ENCODE data around the gene PIK3C3.

DNA sequence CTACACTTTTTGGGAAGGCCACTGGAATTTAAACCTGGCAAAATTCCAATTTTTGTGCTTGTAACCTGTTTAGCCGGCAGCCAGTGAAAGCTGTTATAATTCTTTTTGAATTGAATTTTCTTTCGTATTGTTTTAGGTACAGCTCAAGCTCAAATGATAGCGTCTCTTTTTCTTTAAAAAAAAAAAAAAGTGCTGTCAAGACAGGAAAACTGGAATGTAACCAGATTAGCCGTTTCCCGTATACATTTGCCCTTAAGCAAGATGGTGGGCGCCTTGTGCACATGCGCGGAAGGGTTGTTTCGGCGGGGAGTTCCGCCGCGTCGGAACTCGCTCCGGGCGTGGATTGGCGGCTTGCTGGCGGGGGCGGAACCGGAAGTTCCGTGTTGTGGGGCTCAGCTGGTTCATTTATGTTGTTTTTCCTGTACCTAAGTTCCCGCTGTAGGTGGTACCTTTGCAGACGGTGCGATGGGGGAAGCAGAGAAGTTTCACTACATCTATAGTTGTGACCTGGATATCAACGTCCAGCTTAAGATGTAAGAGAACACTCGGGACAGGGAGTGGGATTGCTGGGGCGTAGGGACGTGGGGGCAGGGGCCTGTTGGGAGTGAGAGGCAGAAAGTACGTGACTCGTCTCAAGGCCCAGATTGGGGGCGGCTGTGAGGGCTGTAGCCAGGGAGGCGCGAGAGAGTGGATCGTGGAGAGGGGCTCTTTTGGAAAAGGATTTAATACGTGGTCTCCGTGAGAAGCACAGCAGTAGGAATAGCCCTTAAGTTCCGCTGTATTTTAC, at the start of gene PIK3C3:
- TF ChIP-seq, protein P1, sequence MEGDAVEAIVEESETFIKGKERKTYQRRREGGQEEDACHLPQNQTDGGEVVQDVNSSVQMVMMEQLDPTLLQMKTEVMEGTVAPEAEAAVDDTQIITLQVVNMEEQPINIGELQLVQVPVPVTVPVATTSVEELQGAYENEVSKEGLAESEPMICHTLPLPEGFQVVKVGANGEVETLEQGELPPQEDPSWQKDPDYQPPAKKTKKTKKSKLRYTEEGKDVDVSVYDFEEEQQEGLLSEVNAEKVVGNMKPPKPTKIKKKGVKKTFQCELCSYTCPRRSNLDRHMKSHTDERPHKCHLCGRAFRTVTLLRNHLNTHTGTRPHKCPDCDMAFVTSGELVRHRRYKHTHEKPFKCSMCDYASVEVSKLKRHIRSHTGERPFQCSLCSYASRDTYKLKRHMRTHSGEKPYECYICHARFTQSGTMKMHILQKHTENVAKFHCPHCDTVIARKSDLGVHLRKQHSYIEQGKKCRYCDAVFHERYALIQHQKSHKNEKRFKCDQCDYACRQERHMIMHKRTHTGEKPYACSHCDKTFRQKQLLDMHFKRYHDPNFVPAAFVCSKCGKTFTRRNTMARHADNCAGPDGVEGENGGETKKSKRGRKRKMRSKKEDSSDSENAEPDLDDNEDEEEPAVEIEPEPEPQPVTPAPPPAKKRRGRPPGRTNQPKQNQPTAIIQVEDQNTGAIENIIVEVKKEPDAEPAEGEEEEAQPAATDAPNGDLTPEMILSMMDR (IDR thresholded peaks at IDR 0.05; ENCODE audit: low read depth, low read length) = no peak
- peak; percentile 21 for TF ChIP-seq POLR2A (IDR thresholded peaks at IDR 0.05; ENCODE audit: extremely low read depth, insufficient read length)
- TF ChIP-seq MYC (IDR thresholded peaks at IDR 0.05; ENCODE audit: low read depth, low read length) = no peak

All from NB4 (cell line).